ENCODE data around the gene COX10.
"Not testable (repeated sequence)": the region's sequence is repeated elsewhere in the genome, so short reads cannot be mapped to it uniquely, and the experiment has no call there.

The COX10 gene

DNA sequence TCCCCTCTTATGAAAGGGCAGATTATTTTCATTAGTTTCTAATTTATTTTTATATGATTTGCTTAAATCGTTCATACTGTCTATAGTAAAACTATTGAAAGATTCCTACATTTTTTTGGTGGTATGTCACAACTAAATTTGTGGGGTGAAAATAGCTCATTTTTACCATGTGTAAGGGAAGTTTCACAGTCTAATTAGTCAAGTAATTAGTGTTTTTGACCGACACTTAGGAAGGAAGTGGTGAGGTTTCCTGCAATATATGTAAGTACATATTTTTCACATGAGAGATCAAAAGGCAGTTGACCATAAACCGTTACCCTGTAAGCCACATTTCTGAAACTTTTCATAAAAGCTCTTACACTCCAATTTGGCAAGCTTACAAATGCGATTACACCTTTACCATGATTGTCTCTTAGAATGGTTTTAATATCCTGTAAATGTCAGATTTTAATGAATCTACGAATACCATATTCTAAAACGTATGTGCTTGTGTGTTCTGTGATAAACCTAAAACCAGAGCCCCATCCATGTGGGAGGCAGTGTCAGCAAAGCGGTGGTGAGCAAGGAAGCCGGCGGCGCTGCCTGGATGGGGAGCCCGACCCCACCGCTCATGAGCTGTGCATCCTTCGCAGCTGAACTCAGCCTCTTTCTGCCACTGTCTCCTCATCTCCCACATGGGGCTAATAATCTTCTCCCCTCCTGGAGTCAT is 123.5 kb downstream of the COX10 start:
- H3K27me3 ChIP-seq (ENCODE audit: insufficient read depth, insufficient read length); H3K9me3 ChIP-seq (ENCODE audit: insufficient read depth, low read length); H3K9ac ChIP-seq (ENCODE audit: insufficient read length, low read depth); H3K36me3 ChIP-seq (ENCODE audit: insufficient read depth, insufficient read length, low read length); DNase-seq (ENCODE audit: low read depth, low spot score); H3K4me3 ChIP-seq (ENCODE audit: insufficient read length, low read depth); H3K4me1 ChIP-seq (ENCODE audit: insufficient read depth, insufficient read length): not testable (repeated sequence)

DNA sequence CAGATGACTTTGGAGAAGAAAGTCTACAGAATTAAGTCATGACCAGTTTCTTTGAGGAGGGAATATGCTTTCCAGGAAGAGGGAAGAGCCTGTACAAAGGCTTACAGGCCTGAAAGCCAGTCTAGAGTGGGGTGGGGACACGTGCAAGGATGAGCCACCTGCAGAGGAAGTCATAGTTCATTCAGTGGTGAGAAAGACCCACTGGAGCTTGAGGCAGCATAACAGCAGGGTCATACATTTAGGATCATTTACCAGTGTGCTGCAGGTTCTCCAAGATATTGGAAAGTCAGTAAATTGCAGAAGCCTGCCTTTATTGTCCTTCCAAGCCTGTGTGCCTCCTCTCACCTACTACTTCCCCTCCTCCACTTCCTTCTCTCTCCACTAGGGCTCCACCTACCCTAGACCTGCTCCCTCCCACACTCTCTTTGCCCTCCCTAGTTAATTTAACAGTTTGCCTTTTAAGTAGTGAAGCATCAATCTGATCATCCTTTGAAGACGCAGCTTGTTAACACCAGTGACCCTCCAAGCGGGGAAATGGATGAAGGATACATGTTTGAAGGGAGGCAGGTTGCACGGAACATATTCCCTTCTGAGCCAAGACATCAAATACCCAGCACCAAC is 127.2 kb downstream of the COX10 start:
- Histone ChIP-seq H3K4me1 (ENCODE audit: insufficient read depth, insufficient read length) (no peaks in the 10 kb centered on the region), H3K9me3 (ENCODE audit: insufficient read depth, low read length) (no peaks in the 10 kb centered on the region), H3K9ac (ENCODE audit: insufficient read length, low read depth) (no peak overlapping the region), H3K4me3 (ENCODE audit: insufficient read length, low read depth) (no peak overlapping the region), H3K36me3 (ENCODE audit: insufficient read depth, insufficient read length, low read length) (peaks cover 7% of the 10 kb centered on the region), H3K27me3 (ENCODE audit: insufficient read depth, insufficient read length) (no peaks in the 10 kb centered on the region)
- no peak for TF ChIP-seq SUZ12 (IDR thresholded peaks at IDR 0.05; ENCODE audit: extremely low read depth, insufficient read depth, insufficient read length)
- TF ChIP-seq YY1 (IDR thresholded peaks at IDR 0.05; ENCODE audit: insufficient read depth, insufficient read length) = no peak
- TF ChIP-seq ZNF274 (IDR thresholded peaks at IDR 0.05; ENCODE audit: low read depth, low read length) = no peak
- DNase-seq (ENCODE audit: low read depth, low spot score) = no peak

DNA sequence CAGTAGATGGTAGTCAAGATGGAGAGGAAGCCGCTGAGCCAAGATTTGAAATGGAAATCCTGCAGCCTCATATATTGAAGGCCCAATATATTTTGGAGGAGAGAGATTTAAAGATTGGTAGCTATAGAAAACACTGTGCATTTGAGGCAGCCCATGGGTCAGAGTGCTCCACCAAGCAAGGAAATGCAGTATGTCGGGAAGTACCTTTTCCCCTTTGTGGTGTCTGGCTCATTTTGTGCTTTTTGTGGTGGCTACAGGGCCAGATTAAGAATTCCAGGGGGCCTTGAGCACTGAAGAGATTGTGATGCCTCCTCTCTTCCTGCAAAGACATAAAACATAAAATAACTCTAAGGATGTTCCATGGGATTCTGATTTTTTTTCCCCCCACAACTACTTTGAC is 127.8 kb downstream of the COX10 start:
- Histone ChIP-seq H3K9me3 (ENCODE audit: insufficient read depth, low read length) (no peaks in the 10 kb centered on the region), H3K27me3 (ENCODE audit: insufficient read depth, insufficient read length) (no peaks in the 10 kb centered on the region), H3K36me3 (ENCODE audit: insufficient read depth, insufficient read length, low read length) (peaks cover 7% of the 10 kb centered on the region), H3K9ac (ENCODE audit: insufficient read length, low read depth) (no peak overlapping the region), H3K4me1 (ENCODE audit: insufficient read depth, insufficient read length) (no peaks in the 10 kb centered on the region), H3K4me3 (ENCODE audit: insufficient read length, low read depth) (no peak overlapping the region)
- no peak for DNase-seq (ENCODE audit: low read depth, low spot score)
- TF ChIP-seq SUZ12 (IDR thresholded peaks at IDR 0.05; ENCODE audit: extremely low read depth, insufficient read depth, insufficient read length) = no peak
- no peak for TF ChIP-seq YY1 (IDR thresholded peaks at IDR 0.05; ENCODE audit: insufficient read depth, insufficient read length)
- TF ChIP-seq ZNF274 (IDR thresholded peaks at IDR 0.05; ENCODE audit: low read depth, low read length) = no peak

DNA sequence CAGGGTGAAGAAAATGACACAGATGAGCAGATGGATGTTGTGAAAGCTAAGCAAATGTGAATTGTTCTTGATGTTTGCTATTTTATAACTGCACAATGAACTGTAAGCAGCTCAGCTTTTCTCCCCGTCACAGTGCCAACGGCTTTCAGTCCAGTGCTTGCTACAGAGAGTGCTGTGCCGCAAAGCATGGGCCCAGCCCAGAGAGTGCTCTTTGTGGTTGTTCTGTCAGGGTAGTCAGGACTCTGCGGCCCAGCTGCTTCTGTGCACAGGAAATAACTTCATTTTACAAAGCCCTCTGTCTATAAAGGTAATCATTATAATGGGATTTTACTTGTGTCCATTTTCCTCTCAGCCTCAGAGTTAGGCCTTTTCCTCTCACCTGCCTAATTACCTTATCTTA is 128.3 kb downstream of the COX10 start:
- no peaks in the 10 kb centered on the region for H3K9me3 ChIP-seq (ENCODE audit: insufficient read depth, low read length)
- DNase-seq (ENCODE audit: low read depth, low spot score) = no peak
- no peak overlapping the region for H3K9ac ChIP-seq (ENCODE audit: insufficient read length, low read depth)
- no peak for TF ChIP-seq SUZ12 (IDR thresholded peaks at IDR 0.05; ENCODE audit: extremely low read depth, insufficient read depth, insufficient read length)
- TF ChIP-seq ZNF274 (IDR thresholded peaks at IDR 0.05; ENCODE audit: low read depth, low read length) = no peak
- no peak for TF ChIP-seq YY1 (IDR thresholded peaks at IDR 0.05; ENCODE audit: insufficient read depth, insufficient read length)
- H3K4me3 ChIP-seq (ENCODE audit: insufficient read length, low read depth) = no peak overlapping the region
- H3K27me3 ChIP-seq (ENCODE audit: insufficient read depth, insufficient read length) = no peaks in the 10 kb centered on the region
- no peaks in the 10 kb centered on the region for H3K4me1 ChIP-seq (ENCODE audit: insufficient read depth, insufficient read length)
- H3K36me3 ChIP-seq (ENCODE audit: insufficient read depth, insufficient read length, low read length) = peaks cover 7% of the 10 kb centered on the region

DNA sequence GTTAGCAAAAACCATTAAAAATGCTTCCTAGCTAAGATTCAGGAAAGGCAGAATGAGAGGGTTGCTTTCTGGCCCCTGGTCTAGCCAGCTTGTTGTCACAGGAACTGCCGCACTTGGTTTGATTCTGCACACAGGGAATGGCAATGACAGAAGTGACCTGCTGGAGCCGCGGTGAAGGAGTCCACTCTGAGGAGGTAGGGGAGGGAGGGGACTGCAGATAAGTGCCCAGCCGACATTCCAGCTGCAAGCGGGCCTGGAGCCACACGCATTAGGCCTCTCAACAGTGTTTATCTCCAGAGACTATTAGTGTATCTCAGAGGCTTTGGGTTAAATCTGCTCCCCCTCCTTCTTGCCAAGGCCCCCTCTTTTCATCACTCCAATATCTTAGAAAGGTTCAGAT is 128.7 kb downstream of the COX10 start:
- TF ChIP-seq YY1 (IDR thresholded peaks at IDR 0.05; ENCODE audit: insufficient read depth, insufficient read length) = no peak
- Histone ChIP-seq H3K4me1 (ENCODE audit: insufficient read depth, insufficient read length) (no peaks in the 10 kb centered on the region), H3K4me3 (ENCODE audit: insufficient read length, low read depth) (no peak overlapping the region), H3K27me3 (ENCODE audit: insufficient read depth, insufficient read length) (no peaks in the 10 kb centered on the region), H3K36me3 (ENCODE audit: insufficient read depth, insufficient read length, low read length) (peaks cover 7% of the 10 kb centered on the region), H3K9ac (ENCODE audit: insufficient read length, low read depth) (no peak overlapping the region), H3K9me3 (ENCODE audit: insufficient read depth, low read length) (no peaks in the 10 kb centered on the region)
- no peak for DNase-seq (ENCODE audit: low read depth, low spot score)

DNA sequence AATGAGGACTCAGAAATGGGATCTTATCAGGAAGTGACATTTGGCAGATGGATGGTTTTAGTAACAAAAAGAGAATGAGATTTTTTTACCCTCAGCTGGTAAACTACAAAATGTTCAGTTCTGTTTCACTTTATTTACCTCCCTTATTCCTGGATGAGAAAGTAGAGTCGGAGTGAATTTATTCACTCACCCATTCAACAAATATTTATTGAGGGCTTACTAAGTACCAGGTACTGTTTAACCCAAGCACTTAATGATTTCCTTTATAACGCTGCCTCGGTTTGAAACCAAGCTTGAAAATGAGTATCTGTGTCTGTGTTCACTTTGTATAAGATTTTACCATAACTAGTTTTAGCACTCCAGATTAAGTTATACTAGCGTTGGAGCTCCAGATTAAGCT is 129.3 kb downstream of the COX10 start:
- Histone ChIP-seq H3K9ac (ENCODE audit: insufficient read length, low read depth) (no peak overlapping the region), H3K27me3 (ENCODE audit: insufficient read depth, insufficient read length) (no peaks in the 10 kb centered on the region), H3K4me3 (ENCODE audit: insufficient read length, low read depth) (no peak overlapping the region), H3K36me3 (ENCODE audit: insufficient read depth, insufficient read length, low read length) (peaks cover 7% of the 10 kb centered on the region), H3K9me3 (ENCODE audit: insufficient read depth, low read length) (no peaks in the 10 kb centered on the region), H3K4me1 (ENCODE audit: insufficient read depth, insufficient read length) (no peaks in the 10 kb centered on the region)
- DNase-seq (ENCODE audit: low read depth, low spot score) = no peak
- no peak for TF ChIP-seq ZNF274 (IDR thresholded peaks at IDR 0.05; ENCODE audit: low read depth, low read length)
- no peak for TF ChIP-seq YY1 (IDR thresholded peaks at IDR 0.05; ENCODE audit: insufficient read depth, insufficient read length)
- TF ChIP-seq SUZ12 (IDR thresholded peaks at IDR 0.05; ENCODE audit: extremely low read depth, insufficient read depth, insufficient read length) = no peak

DNA sequence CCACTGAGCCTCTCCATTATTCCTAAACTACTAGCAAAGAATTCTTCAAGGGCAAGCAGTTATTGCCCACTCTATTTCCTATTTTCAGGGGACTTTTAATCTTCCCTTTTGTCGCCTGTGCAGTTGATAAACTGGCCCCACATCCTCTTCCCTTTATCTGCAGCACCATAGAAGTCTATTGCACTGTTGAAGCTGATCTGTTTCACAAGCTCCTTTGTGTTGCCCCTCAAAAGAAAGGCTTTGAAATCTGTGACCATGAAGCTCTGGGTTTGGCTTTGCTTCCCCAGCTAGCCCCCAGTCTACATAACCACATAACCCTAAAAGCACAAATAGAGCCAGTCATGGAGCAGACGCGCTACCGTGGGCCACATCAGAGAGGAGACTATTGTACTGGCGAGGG is 130.3 kb downstream of the COX10 start:
- H3K27me3 ChIP-seq (ENCODE audit: insufficient read depth, insufficient read length) = no peaks in the 10 kb centered on the region
- no peak for TF ChIP-seq YY1 (IDR thresholded peaks at IDR 0.05; ENCODE audit: insufficient read depth, insufficient read length)
- TF ChIP-seq SUZ12 (IDR thresholded peaks at IDR 0.05; ENCODE audit: extremely low read depth, insufficient read depth, insufficient read length) = no peak
- no peak for TF ChIP-seq ZNF274 (IDR thresholded peaks at IDR 0.05; ENCODE audit: low read depth, low read length)
- peaks cover 7% of the 10 kb centered on the region for H3K36me3 ChIP-seq (ENCODE audit: insufficient read depth, insufficient read length, low read length)
- no peak overlapping the region for H3K4me3 ChIP-seq (ENCODE audit: insufficient read length, low read depth)
- H3K4me1 ChIP-seq (ENCODE audit: insufficient read depth, insufficient read length) = no peaks in the 10 kb centered on the region
- no peak for DNase-seq (ENCODE audit: low read depth, low spot score)
- no peak overlapping the region for H3K9ac ChIP-seq (ENCODE audit: insufficient read length, low read depth)
- H3K9me3 ChIP-seq (ENCODE audit: insufficient read depth, low read length) = no peaks in the 10 kb centered on the region

Measured in NT2/D1 (cell line).